ENCODE data around the gene ANKRD13B.

GRCh38 chr17:29546085-29546484, 46.8 kb upstream of the ANKRD13B start:
- TF ChIP-seq CTCF (optimal IDR thresholded peaks at IDR 0.05 in 1 of 3, IDR thresholded peaks at IDR 0.05 in 1 of 3, conservative IDR thresholded peaks at IDR 0.05 in 1 of 3; ENCODE audit: extremely low read depth in 1 of 3, insufficient read depth in 2 of 3, low read length in 3 of 3) (no peak), EZH2 (IDR thresholded peaks at IDR 0.05; ENCODE audit: low read length) (no peak)
